K562 (cell line): ENCODE measurements around the gene ARHGAP26. TPM values are rescaled to one million over a fixed set of nuclear protein-coding genes. Genes with fewer than 3 reads are reported as not detected.

Source experiments
- ATAC-seq: fragments of 200-7000 bp; cut with Tn5 transposase; 3 replicates; pipeline ENCODE4 v1.9.1; 2020; ENCODE audit warnings: moderate library complexity
- BruUV-seq: library from RNA; stranded (reverse); fragments of 400-500 nt; replicated peaks from 2 replicates; lab custom pipeline; 2021; lab: Mats Ljungman, UMichigan
- CTCF ChIA-PET: fragments of 300-600 bp; formaldehyde crosslinking; extraction: SDS; loops from one replicate; lab custom pipeline; 2021; ENCODE audit warnings: low intra/inter-chr PET ratio; lab: Yijun Ruan, JAX
- POLR2A ChIA-PET: fragments of 300-600, 350-650 bp; sonication (Branson Sonifier 250); formaldehyde crosslinking; extraction: SDS; loops from one replicate; lab custom pipeline; 2021; ENCODE audit warnings: antibody characterized with exemption, inconsistent platforms; lab: Yijun Ruan, JAX
- DNase-seq, 4 experiments: peaks; one replicate each; pipeline versions ENCODE4 v3.0.0 to v3.0.0-alpha.2; 2011 to 2018; ENCODE audit warnings: low spot score in 3 of 4, mixed read lengths in 3 of 4; ENCODE audit errors: extremely low read depth in 1 of 4
- FAIRE-seq: peaks from 2 replicates; lab custom pipeline; 2011; peaks lifted over from hg19 to GRCh38; lab: Jason Lieb, UNC
- H2AFZ ChIP-seq: 2 replicates; pipeline ENCODE4 v1.6.0; 2011; ENCODE audit warnings: low read depth, low read length, control low read depth, inconsistent platforms
- H3K27ac ChIP-seq: fragments of 200-600 bp; 3 replicates; pipeline ENCODE4 v1.8.0; 2011; ENCODE audit warnings: low read depth, mild to moderate bottlenecking, control low read depth, inconsistent platforms, low read length, moderate library complexity, mixed read lengths; ENCODE audit errors: extremely low read depth
- H3K27me3 ChIP-seq, 2 experiments: fragments of 300-600 bp in 1 of 2; 2 replicates in 1 of 2; 3 replicates in 1 of 2; pipeline versions ENCODE4 v1.6.0 to v1.8.0; 2011; ENCODE audit warnings: inconsistent platforms in 2 of 2, low read length in 2 of 2, mild to moderate bottlenecking in 1 of 2, mixed read lengths in 1 of 2, moderate library complexity in 1 of 2; ENCODE audit not compliant: control insufficient read depth in 2 of 2, insufficient read depth in 2 of 2
- H3K36me3 ChIP-seq: fragments of 300-600 bp; 3 replicates; pipeline ENCODE4 v1.8.0; 2011; ENCODE audit warnings: mild to moderate bottlenecking, low read length, inconsistent platforms; ENCODE audit not compliant: control insufficient read depth, insufficient read depth
- H3K4me1 ChIP-seq, 2 experiments: fragments of 200-600 bp in 1 of 2; replicated peaks in 1 of 2; 2 replicates in 1 of 2; 3 replicates in 1 of 2; pipeline versions ENCODE4 v1.5.1 to v1.8.0; 2011; ENCODE audit warnings: inconsistent platforms in 2 of 2, low read length in 2 of 2, mild to moderate bottlenecking in 1 of 2, mixed read lengths in 1 of 2, moderate library complexity in 1 of 2; ENCODE audit not compliant: control insufficient read depth in 2 of 2, insufficient read depth in 2 of 2
- H3K4me2 ChIP-seq: 2 replicates; pipeline ENCODE4 v1.6.1; 2011; ENCODE audit warnings: low read length, control low read depth, inconsistent platforms, mixed read lengths; ENCODE audit not compliant: insufficient read depth
- H3K4me3 ChIP-seq: fragments of 200-600 bp; sonication (generic), shearing (Covaris generic); 2 replicates; pipeline ENCODE4 v1.5.1; 2016; ENCODE audit warnings: control low read depth, inconsistent platforms
- H3K79me2 ChIP-seq: fragments of 200-600 bp; 3 replicates; pipeline ENCODE4 v1.8.0; 2011; ENCODE audit warnings: low read length, inconsistent platforms; ENCODE audit not compliant: control insufficient read depth, insufficient read depth
- H3K9ac ChIP-seq, 2 experiments: 2 replicates each; pipeline versions ENCODE4 v1.6.0 to v1.6.1; 2011; ENCODE audit warnings: low read depth in 2 of 2, low read length in 2 of 2, control low read depth in 1 of 2, inconsistent platforms in 1 of 2, mild to moderate bottlenecking in 1 of 2, mixed read lengths in 1 of 2; ENCODE audit not compliant: insufficient read depth in 1 of 2
- H3K9me1 ChIP-seq: one replicate; pipeline ENCODE4 v1.6.0; 2011; ENCODE audit warnings: inconsistent platforms, mild to moderate bottlenecking, low read length, moderate library complexity; ENCODE audit not compliant: control insufficient read depth, insufficient read depth
- H3K9me3 ChIP-seq: replicated peaks from 2 replicates; pipeline ENCODE4 v1.5.1; 2011; ENCODE audit warnings: low read depth, low read length, inconsistent platforms; ENCODE audit not compliant: control insufficient read depth, insufficient read depth
- H4K20me1 ChIP-seq: replicated peaks from 2 replicates; pipeline ENCODE4 v1.6.1; 2011; ENCODE audit warnings: low read length, inconsistent platforms, mixed read lengths; ENCODE audit not compliant: control insufficient read depth, insufficient read depth
- ETV6 ChIP-seq, 3 experiments: fragments of 150-350 bp in 1 of 3; sonication (generic) in 1 of 3; formaldehyde crosslinking in 1 of 3; IDR thresholded peaks; 2 replicates each; pipeline versions ENCODE4 v1.6.1 to v1.8.0; 2014 to 2022; ENCODE audit warnings: borderline replicate concordance in 2 of 3, low read depth in 2 of 3, antibody characterized with exemption in 1 of 3, low read length in 1 of 3, mild to moderate bottlenecking in 1 of 3, missing genetic modification reagents in 1 of 3
- POLR2H ChIP-seq: IDR thresholded peaks from 2 replicates; pipeline ENCODE4 v1.6.1; 2016; ENCODE audit warnings: missing genetic modification characterization, low read depth, mild to moderate bottlenecking, control low read depth, missing compliant biosample characterization, moderate library complexity
- WGBS: fragments of 100-300 bp; shearing (Covaris generic); methylation state at CpG from one replicate; pipeline ENCODE4 v1.1.6; 2016; ENCODE audit warnings: low coverage, mixed read lengths; ENCODE audit not compliant: insufficient coverage; ENCODE audit errors: missing lambda C conversion rate; 5-methylcytosine and 5-hydroxymethylcytosine counted together
- in situ Hi-C: fragments of 300-500 bp; cut with MboI; formaldehyde crosslinking; loops from 4 replicates; pipeline ENCODE4 v1.15.0; 2018; ENCODE audit warnings: inconsistent platforms, mixed read lengths
- intact Hi-C: fragments of 100-400 bp; cut with micrococcal nuclease; formaldehyde crosslinking; loops from 2 replicates; pipeline ENCODE4 v1.14.2; 2022
- polyA plus RNA-seq, 8 experiments: library from polyadenylated mRNA; depleted of rRNA in 4 of 8; stranded (reverse) in 5 of 8; unstranded in 3 of 8; fragments of >200 nt; fragmentation: Nextera tagmentation in 2 of 8; fragmentation: Illumina TruSeq in 1 of 8; extraction: Ambion mirVana in 2 of 8; extraction: Trizol in 1 of 8; gene quantifications; 2 replicates each; pipeline versions ENCODE4 v1.2.1 to v1.2.3, GENCODE V29; 2011 to 2014; ENCODE audit warnings: inconsistent platforms in 1 of 8, missing spikeins in 1 of 8
- total RNA-seq, 7 experiments: library from RNA; depleted of rRNA in 6 of 7; stranded (reverse); fragments of >200 nt in 6 of 7; fragmentation: Illumina TruSeq in 2 of 7; extraction: Trizol in 2 of 7; gene quantifications; 2 replicates each; pipeline versions ENCODE4 v1.2.1 to v1.2.3, GENCODE V29; 2011 to 2021; ENCODE audit warnings: low replicate concordance in 1 of 7
- TF ChIP-seq, protein P1 (sequence below): fragments of 250-450 bp; sonication (Bioruptor Pico); IDR thresholded peaks from 2 replicates; pipeline ENCODE4 v1.8.0; 2021; ENCODE audit warnings: mild to moderate bottlenecking, moderate library complexity
- TF ChIP-seq, protein P2 (sequence below): fragments of 450-650 bp; IDR thresholded peaks from 2 replicates; pipeline ENCODE4 v1.6.1; 2017; ENCODE audit warnings: antibody characterized with exemption, mild to moderate bottlenecking

ARHGAP26 gene
- total and polyA plus RNA-seq, 9 of the 15 experiments (the other 6 are each of a cell fraction or from before 2014, with no cell fraction given): 0.13 to 1.1 (median 0.55) TPM

DNA sequence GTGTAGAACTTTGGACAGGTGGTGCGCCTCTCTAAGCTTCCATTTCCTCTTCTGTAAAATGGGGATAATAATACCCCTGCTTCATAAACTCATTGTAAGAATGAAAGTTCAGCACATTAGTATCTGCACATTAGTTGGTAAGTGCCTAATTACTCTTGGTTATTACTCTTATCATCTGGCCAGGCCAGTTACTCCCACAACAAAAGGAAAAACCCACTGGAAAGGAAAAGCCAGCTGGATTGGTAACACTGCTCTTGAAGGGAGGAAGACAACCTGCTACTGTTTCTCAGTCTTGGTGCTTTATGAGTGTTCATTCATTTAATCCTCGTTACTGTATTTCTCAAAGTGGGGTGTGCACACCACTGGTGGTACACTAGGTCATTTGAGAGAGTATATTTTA, 251.4 kb downstream of the ARHGAP26 start:
- in situ Hi-C loops: no loop called here
- Histone ChIP-seq H3K9ac (no peak overlapping the region), H3K9me3 (no peaks in the 10 kb centered on the region), H3K4me2 (no peak overlapping the region), H3K36me3 (no peaks in the 10 kb centered on the region), H2AFZ (no peak overlapping the region), H3K27ac (no peak overlapping the region), H3K79me2 (no peaks in the 10 kb centered on the region), H3K4me1 (peaks cover 4 to 22% of the 10 kb centered on the region in 2 experiments; a peak in 4 of 5 replicates), H3K4me3 (no peak overlapping the region), H4K20me1 (no peaks in the 10 kb centered on the region), H3K27me3 (no peaks in the 10 kb centered on the region), H3K9me1 (no peaks in the 10 kb centered on the region)
- TF ChIP-seq, protein P1, sequence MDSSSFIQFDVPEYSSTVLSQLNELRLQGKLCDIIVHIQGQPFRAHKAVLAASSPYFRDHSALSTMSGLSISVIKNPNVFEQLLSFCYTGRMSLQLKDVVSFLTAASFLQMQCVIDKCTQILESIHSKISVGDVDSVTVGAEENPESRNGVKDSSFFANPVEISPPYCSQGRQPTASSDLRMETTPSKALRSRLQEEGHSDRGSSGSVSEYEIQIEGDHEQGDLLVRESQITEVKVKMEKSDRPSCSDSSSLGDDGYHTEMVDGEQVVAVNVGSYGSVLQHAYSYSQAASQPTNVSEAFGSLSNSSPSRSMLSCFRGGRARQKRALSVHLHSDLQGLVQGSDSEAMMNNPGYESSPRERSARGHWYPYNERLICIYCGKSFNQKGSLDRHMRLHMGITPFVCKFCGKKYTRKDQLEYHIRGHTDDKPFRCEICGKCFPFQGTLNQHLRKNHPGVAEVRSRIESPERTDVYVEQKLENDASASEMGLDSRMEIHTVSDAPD (CRISPR knock-in tag): no peak
- TF ChIP-seq ETV6 (IDR thresholded peaks at IDR 0.05; ENCODE audit: borderline replicate concordance in 1 of 2, low read depth in 2 of 2, low read length in 1 of 2) (no peak), ETV6 (CRISPR knock-in tag; IDR thresholded peaks at IDR 0.05; ENCODE audit: borderline replicate concordance) (no peak), POLR2H (tag) (no peak)
- TF ChIP-seq, protein P2, sequence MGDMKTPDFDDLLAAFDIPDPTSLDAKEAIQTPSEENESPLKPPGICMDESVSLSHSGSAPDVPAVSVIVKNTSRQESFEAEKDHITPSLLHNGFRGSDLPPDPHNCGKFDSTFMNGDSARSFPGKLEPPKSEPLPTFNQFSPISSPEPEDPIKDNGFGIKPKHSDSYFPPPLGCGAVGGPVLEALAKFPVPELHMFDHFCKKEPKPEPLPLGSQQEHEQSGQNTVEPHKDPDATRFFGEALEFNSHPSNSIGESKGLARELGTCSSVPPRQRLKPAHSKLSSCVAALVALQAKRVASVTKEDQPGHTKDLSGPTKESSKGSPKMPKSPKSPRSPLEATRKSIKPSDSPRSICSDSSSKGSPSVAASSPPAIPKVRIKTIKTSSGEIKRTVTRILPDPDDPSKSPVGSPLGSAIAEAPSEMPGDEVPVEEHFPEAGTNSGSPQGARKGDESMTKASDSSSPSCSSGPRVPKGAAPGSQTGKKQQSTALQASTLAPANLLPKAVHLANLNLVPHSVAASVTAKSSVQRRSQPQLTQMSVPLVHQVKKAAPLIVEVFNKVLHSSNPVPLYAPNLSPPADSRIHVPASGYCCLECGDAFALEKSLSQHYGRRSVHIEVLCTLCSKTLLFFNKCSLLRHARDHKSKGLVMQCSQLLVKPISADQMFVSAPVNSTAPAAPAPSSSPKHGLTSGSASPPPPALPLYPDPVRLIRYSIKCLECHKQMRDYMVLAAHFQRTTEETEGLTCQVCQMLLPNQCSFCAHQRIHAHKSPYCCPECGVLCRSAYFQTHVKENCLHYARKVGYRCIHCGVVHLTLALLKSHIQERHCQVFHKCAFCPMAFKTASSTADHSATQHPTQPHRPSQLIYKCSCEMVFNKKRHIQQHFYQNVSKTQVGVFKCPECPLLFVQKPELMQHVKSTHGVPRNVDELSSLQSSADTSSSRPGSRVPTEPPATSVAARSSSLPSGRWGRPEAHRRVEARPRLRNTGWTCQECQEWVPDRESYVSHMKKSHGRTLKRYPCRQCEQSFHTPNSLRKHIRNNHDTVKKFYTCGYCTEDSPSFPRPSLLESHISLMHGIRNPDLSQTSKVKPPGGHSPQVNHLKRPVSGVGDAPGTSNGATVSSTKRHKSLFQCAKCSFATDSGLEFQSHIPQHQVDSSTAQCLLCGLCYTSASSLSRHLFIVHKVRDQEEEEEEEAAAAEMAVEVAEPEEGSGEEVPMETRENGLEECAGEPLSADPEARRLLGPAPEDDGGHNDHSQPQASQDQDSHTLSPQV: no peak
- WGBS: 23% methylated on average over 1 of the region's 2 CpGs
- intact Hi-C loops: no loop called here
- FAIRE-seq: no peak
- DNase-seq: no peak
- POLR2A ChIA-PET: no interaction called here
- CTCF ChIA-PET: no interaction called here
- BruUV-seq: no TSS peak
- no peak for ATAC-seq
